Activated naive CD8-positive, alpha-beta T cell treated with anti-CD3 and anti-CD28 coated beads for 36 hours (primary cell): ENCODE results near the gene CDK19. TPM values are rescaled to one million over a fixed set of nuclear protein-coding genes. Genes with fewer than 3 reads are reported as not detected.
"Not testable (repeated sequence)": the region's sequence is repeated elsewhere in the genome, so short reads cannot be mapped to it uniquely, and the experiment has no call there.

Experiments
- DNase-seq: peaks from one replicate; pipeline ENCODE4 v3.0.0; 2021
- H3K27ac Mint-ChIP-seq: one replicate; pipeline ENCODE4 v1.8.0; 2022; ENCODE audit warnings: mild to moderate bottlenecking, moderate library complexity, mixed read lengths
- H3K27me3 Mint-ChIP-seq: one replicate; pipeline ENCODE4 v1.8.0; 2022; ENCODE audit warnings: mild to moderate bottlenecking, mixed read lengths
- H3K36me3 Mint-ChIP-seq: one replicate; pipeline ENCODE4 v1.8.0; 2021; ENCODE audit warnings: mild to moderate bottlenecking, mixed read lengths
- H3K4me1 Mint-ChIP-seq: one replicate; pipeline ENCODE4 v1.8.0; 2021; ENCODE audit warnings: mixed read lengths
- H3K4me3 Mint-ChIP-seq: one replicate; pipeline ENCODE4 v1.8.0; 2022; ENCODE audit warnings: mild to moderate bottlenecking, moderate library complexity, mixed read lengths
- H3K9me3 Mint-ChIP-seq: one replicate; pipeline ENCODE4 v1.8.0; 2022; ENCODE audit warnings: mixed read lengths
- total RNA-seq, 2 experiments: library from RNA; stranded (reverse); gene quantifications; one replicate each; pipeline ENCODE4 v1.2.3, GENCODE V29; 2021

Gene CDK19
- total RNA-seq, 2 experiments from 2014 or later = 8.8 to 9.2 TPM

DNA sequence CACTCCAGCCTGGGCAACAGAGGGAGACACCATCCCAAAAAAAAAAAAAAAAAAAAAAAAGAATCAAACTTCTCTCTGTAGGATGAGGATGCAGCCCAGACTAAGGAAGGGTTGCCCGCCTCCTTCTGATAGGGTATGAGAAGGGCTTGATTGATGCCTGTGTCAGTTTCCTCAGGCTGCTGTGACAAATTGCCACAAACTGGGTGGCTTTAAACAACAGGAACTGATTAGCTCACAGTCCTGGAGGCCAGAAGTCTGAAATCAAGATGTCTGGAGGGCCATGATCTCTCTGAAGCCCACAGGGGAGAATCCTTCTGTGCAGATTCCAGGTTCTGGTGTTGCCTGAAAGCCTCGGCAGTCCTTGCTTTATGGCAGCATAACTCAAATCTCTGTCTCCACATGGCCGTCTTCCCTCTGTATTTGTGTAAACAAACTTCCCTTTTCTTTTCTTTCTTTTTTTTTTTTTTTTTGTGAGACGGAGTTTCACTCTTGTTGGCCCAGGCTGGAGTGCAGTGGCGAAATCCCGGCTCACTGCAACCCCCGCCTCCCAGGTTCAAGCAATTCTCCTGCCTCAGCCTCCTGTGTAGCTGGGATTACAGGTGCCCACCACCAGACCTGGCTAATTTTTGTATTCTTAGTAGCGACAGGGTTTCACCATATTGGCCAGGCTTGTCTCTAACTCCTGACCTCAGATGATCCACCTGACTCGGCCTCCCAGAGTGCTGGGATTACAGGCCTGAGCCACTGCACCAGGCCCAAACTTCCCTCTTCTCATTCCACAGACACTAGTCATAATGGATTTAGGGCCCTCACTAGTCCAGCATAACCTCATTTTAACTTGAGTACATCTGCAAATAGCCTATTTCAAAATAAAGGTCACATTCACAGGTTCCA is 11.2 kb upstream of the CDK19 start:
- DNase-seq = no peak
- no peak overlapping the region for H3K27ac Mint-ChIP-seq
- H3K27me3 Mint-ChIP-seq = peaks cover 4% of the 10 kb centered on the region
- H3K9me3 Mint-ChIP-seq = no peaks in the 10 kb centered on the region
- no peaks in the 10 kb centered on the region for H3K36me3 Mint-ChIP-seq
- peaks cover 6% of the 10 kb centered on the region for H3K4me1 Mint-ChIP-seq
- no peak overlapping the region for H3K4me3 Mint-ChIP-seq

DNA sequence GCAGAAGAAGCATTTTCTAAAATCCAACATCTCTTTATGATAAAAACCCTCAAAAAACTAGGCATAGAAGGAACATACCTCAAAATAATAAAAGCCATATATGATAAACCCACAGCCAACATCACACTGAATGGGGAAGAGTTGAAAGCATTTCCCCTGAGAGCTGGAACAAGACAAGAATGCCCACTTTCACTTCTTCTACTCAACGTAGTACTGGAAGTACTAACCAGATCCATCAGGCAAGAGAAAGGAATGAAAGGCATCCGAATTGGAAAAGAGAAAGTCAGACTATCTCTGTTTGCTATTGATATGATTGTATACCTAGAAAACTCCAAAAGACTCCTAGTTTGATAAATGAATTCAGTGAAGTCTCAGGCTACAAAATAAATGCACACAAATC is 7.9 kb upstream of the CDK19 start:
- DNase-seq = no peak
- H3K9me3 Mint-ChIP-seq = no peaks in the 10 kb centered on the region
- peaks cover 4% of the 10 kb centered on the region for H3K27me3 Mint-ChIP-seq
- H3K4me3 Mint-ChIP-seq = no peak overlapping the region
- no peaks in the 10 kb centered on the region for H3K36me3 Mint-ChIP-seq
- H3K27ac Mint-ChIP-seq = no peak overlapping the region
- peaks cover 12% of the 10 kb centered on the region for H3K4me1 Mint-ChIP-seq

DNA sequence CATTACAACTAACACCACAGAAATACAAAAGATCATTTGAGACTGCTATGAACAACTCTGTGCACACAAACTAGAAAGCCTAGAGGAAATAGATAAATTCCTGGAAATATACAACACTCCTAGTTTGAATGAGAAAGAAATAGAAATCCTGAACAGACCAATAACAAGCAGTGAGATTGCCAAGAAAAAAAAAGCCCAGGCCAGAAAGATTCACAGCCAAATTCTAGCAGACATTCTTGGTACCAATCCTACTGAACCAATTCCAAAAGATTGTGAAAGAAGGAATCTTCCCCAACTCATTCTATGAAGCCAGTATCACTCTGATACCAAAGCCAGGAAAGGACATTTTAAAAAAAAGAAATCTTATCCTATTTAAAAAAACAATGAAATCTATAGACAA is 7.0 kb upstream of the CDK19 start:
- DNase-seq = no peak
- peaks cover 12% of the 10 kb centered on the region for H3K4me1 Mint-ChIP-seq
- no peak overlapping the region for H3K27ac Mint-ChIP-seq
- H3K9me3 Mint-ChIP-seq = no peaks in the 10 kb centered on the region
- no peaks in the 10 kb centered on the region for H3K36me3 Mint-ChIP-seq
- H3K4me3 Mint-ChIP-seq = no peak overlapping the region
- H3K27me3 Mint-ChIP-seq = peaks cover 4% of the 10 kb centered on the region

DNA sequence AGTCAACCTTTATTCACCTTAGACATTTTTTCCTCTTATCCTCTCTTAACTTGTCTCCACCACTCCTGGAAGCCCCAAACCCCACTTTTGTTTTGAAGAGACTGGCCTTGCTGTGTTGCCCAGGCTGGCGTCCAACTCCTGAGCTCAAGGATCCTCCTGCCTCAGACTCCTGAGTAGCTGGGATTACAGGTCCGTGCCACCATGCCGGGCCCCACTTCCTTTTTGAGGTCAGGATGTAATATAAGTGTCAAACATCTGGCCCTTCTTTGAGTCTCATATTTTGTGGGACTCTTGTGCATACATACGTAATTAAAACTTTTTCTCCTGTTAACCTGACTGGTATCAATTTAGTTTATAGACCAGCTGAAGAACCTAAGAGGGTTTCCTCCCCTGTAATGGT is 1.4 kb upstream of the CDK19 start:
- DNase-seq = no peak
- peaks cover 7% of the 10 kb centered on the region for H3K27me3 Mint-ChIP-seq
- H3K9me3 Mint-ChIP-seq = no peaks in the 10 kb centered on the region
- H3K36me3 Mint-ChIP-seq = no peaks in the 10 kb centered on the region
- H3K27ac Mint-ChIP-seq = peak overlapping the region; percentile 98
- peaks cover 25% of the 10 kb centered on the region for H3K4me1 Mint-ChIP-seq
- peak overlapping the region; percentile 95 for H3K4me3 Mint-ChIP-seq

DNA sequence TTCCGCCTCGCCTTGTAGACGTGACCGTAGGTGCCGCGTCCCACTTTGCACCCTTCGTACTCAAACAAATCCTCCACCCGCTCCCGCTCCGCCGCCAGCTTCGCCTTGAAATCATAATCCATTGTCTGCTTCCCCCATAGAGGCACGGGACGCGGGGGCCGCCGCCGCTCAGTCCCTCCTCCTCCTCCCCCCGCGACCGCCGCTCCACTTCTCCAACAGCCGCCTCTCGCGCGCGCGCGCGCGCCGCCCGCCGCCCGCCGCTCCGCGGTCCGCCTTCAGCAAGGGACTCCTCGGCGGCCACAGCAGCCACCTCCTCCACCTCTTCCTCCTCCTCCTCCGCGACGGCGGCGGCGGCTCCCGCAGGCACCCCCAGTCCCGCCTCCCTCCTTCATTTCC is 256 bp downstream of the CDK19 start:
- Mint-ChIP-seq H3K4me3 (peak overlapping the region; percentile 95), H3K27me3 (peaks cover 7% of the 10 kb centered on the region), H3K36me3 (peaks cover 1% of the 10 kb centered on the region), H3K4me1 (peaks cover 20% of the 10 kb centered on the region), H3K9me3 (peaks cover 2% of the 10 kb centered on the region), H3K27ac (peak overlapping the region; percentile 98)
- no peak for DNase-seq

DNA sequence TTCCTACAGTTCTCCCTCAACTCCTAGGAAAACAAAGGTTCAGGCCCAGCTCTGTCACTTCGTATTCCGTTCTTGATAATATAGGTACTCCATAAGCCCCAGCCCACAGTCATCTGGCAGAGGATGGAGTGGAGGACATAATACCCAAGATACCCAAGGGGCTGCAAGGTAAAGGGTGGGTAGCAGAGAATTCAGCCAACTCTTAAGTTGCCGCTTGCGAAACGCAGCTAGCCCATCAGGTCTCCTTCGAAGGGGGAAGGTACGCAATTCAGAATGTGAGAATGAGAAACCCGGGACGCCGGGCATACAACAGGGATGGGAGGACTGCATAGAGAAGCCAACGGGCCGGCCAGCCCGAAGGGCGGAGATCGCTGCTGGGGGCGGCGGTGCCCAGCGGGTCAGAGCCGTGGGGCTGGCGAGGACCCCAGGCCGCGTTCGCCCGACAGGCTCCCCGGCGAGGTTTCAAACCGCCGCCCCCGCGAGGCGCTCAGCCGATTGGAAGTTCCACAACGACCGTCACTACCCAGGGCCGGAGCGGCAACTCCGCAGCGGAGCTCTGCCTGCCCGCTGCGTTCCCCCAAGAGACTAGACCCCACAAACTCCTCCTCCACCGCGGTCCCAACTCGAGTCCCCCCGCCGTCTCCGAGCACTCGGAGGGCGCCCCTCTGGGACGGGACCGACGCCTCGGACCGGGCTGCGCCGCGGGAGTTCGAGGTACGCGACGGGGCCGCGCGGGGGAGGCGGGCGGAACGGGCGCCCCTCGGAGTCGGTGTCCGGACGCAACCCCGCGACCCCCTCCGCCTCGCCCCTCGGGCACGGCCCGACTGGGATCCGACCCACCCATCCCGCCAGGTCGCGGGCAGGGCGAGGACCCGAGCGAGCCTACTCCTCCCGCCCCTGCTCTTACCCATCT is 911 bp downstream of the CDK19 start:
- DNase-seq = peak; percentile 77
- H3K27me3 Mint-ChIP-seq = peaks cover 7% of the 10 kb centered on the region
- peaks cover 1% of the 10 kb centered on the region for H3K36me3 Mint-ChIP-seq
- H3K4me1 Mint-ChIP-seq = peaks cover 19% of the 10 kb centered on the region
- H3K9me3 Mint-ChIP-seq = peaks cover 5% of the 10 kb centered on the region
- H3K4me3 Mint-ChIP-seq = peak overlapping the region; percentile 95
- H3K27ac Mint-ChIP-seq = peak overlapping the region; percentile 98

DNA sequence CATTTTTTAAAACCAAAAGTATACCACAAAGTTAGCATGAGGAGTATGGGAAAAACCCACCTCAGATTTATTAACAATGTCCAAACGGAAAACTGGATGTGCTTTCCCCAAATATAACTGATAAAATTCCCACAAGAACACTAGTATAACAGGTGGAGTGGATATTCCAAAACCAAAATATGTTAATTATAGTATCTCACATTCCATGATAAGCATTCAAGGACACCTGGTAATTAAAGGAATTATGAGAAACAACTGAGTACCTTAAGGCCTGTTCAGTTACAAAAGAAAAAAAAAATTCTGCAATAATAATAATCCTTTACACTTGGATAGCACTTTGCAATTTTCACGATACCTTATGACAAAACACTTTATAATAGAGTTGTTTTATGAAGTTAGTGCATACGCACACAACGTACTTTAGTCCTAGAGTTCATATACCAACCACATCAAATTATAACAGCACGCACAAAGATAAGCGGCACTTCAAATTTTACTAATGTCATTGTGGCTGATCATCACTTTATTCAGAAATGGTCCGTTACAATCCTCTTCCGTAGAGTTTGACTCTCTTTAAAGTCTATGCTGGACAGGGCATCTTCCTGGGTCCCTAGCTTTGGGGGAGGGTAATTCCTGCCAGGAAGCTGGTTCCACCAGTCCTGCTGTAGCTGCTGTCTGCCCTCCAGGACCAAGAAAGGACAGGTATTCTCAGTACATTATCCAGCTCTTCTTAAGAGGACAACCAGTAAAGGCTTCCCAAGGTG is 1.7 kb downstream of the CDK19 start:
- Mint-ChIP-seq H3K4me1 (peaks cover 19% of the 10 kb centered on the region), H3K9me3 (peaks cover 5% of the 10 kb centered on the region), H3K4me3 (peak overlapping the region; percentile 95), H3K27ac (no peak overlapping the region), H3K36me3 (peaks cover 1% of the 10 kb centered on the region), H3K27me3 (peaks cover 7% of the 10 kb centered on the region)
- DNase-seq = no peak

DNA sequence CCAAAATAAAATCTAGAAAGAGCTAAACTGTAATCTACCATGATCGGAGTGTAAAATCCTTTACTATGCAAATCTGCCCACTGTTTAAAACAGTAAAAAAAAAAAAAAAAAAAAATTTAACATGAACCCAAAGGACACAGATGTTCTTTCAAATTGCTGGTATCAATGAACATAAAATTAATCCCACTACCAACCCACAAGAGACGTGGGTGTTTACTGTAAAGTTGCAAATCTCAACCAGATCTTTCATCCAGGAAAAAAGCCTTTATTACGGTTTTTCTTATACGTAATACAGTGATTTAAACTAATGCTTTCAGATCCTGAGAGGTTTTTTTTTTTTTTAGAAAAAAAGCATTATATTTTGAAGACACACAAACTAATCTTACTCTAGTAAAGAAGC is 2.5 kb downstream of the CDK19 start:
- no peak for DNase-seq
- H3K4me3 Mint-ChIP-seq = no peak overlapping the region
- H3K36me3 Mint-ChIP-seq = peaks cover 1% of the 10 kb centered on the region
- H3K27ac Mint-ChIP-seq = no peak overlapping the region
- peaks cover 19% of the 10 kb centered on the region for H3K4me1 Mint-ChIP-seq
- H3K9me3 Mint-ChIP-seq = peaks cover 5% of the 10 kb centered on the region
- H3K27me3 Mint-ChIP-seq = peaks cover 7% of the 10 kb centered on the region

DNA sequence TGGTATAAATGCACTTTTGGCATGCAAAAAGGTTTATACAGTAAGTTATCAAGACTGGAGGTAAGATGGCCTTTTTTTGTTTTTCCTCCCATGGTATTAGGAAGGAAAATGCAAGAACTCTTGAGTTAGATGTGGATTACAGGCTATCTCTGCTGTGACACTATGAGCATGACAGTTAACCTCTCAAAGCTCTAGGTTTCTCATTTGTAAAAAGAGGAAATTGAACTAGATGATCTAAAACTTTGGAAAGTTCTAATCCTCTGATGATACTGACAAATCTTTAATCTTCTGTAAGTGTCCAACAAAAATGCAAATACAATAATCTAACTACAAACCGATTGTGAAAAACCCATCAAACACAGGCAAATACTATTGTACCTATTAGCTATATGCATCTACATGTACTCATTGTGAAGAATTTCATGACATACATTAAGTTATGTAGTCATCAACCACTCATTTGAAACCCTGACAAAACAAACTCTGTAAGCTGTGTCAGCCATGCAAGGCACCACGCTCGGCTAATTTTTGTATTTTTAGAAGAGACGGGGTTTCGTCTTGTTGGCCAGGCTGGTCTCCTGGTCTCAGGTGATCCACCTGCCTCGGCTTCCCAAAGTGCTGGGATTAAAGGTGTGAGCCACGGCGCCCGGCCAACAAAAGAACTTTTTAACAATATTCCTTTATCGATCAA is 4.2 kb downstream of the CDK19 start:
- Mint-ChIP-seq H3K36me3 (peaks cover 1% of the 10 kb centered on the region), H3K27me3 (peaks cover 7% of the 10 kb centered on the region), H3K4me1 (peaks cover 7% of the 10 kb centered on the region), H3K27ac (no peak overlapping the region), H3K4me3 (no peak overlapping the region), H3K9me3 (peaks cover 5% of the 10 kb centered on the region)
- DNase-seq = no peak

DNA sequence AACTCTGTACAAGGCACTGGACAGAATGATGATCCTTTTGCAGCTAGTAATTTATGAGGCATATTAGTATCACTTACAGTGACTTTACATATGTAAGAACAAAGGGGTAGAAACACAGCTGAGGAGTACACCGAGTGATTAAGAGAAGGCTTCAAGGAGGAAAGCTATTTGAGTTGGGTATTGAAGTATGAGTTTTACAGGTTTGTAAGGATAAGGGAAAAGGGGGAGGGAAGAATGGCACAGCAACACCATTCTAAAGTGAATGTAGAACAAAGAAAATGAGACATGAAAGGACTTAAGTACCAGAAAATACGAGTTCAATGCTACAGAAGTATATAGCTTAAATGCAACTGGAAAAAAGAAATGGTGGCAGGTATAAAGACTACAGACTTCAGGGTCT is 5.5 kb downstream of the CDK19 start:
- Mint-ChIP-seq H3K4me1 (peaks cover 11% of the 10 kb centered on the region), H3K27ac (no peak overlapping the region), H3K4me3 (no peak overlapping the region), H3K36me3 (peaks cover 1% of the 10 kb centered on the region), H3K27me3 (peaks cover under 1% of the 10 kb centered on the region), H3K9me3 (peaks cover 5% of the 10 kb centered on the region)
- no peak for DNase-seq

DNA sequence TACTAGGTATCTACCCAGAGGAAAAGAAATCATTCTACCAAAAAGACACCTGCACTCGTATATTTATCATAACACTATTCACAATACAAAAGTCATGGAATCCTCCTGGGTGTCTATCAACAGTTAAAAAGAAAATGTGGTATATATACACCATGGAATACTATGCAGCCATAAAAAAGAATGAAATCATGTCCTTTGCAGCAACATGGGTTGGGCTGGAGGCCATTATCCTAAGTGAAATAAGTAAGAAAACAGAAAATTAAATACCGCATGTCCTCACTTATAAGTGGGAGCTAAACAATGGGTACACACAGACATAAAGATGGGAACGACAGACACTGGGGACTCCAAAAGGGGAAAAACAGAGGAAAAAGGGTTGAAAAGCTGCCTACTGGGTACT is 13.1 kb downstream of the CDK19 start:
- not testable (repeated sequence) for H3K4me3 Mint-ChIP-seq, H3K27me3 Mint-ChIP-seq, DNase-seq, H3K27ac Mint-ChIP-seq, H3K4me1 Mint-ChIP-seq
- Mint-ChIP-seq H3K9me3 (peaks cover 16% of the 10 kb centered on the region), H3K36me3 (peaks cover 11% of the 10 kb centered on the region)

DNA sequence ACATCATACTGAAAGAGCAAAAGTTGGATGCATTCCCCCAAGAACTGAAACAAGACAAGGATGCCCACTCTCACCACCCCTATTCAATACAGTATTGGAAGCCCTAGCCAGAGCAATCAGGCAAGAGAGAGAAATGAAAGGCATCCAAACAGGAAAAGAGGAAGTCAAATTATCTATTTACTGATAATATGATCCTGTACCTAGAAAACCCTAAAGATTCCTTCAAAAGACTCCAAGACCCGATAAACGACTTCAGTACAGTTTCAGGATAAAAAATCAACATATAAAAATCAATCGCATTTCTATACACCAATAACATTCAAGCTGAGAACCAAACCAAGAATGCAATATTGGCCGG is 14.5 kb downstream of the CDK19 start:
- Mint-ChIP-seq H3K4me3 (no peak overlapping the region), H3K27me3 (no peaks in the 10 kb centered on the region)

DNA sequence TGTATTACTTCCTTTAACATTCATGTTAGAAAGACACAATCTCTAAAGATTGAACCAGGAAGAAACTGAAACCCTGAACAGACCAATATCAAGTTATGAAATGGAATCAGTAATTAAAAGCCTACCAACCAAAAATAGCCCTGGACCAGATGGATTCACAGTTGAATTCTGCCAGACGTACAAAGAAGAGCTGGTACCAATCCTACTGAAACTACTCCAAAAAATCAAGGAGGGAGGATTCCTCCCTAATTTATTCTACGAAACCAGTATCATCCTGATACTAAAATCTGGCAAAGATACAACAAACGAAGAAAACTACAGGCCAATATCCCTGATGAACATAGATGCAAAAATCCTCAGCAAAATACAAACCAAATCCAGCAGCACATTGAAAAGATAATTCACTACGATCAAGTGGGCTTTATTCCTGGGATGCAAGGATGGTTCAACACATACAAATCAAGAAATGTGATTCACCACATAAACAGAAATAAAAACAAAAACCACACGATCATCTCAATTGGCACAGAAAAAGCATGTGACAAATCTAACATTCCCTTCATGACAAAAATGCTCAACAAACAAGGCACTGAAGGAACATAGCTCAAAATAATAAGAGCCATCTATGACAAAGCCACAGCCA is 15.0 kb downstream of the CDK19 start:
- peaks cover 16% of the 10 kb centered on the region for H3K9me3 Mint-ChIP-seq
- no peak overlapping the region for H3K4me3 Mint-ChIP-seq
- no peak for DNase-seq
- H3K4me1 Mint-ChIP-seq = peaks cover 7% of the 10 kb centered on the region
- H3K27me3 Mint-ChIP-seq = no peaks in the 10 kb centered on the region
- H3K27ac Mint-ChIP-seq = no peak overlapping the region
- peaks cover 11% of the 10 kb centered on the region for H3K36me3 Mint-ChIP-seq

More for the DNA sequence above, 14.5 kb downstream of the CDK19 start:
- H3K9me3 Mint-ChIP-seq = peaks cover 16% of the 10 kb centered on the region
- peaks cover 11% of the 10 kb centered on the region for H3K36me3 Mint-ChIP-seq
- H3K4me1 Mint-ChIP-seq = peaks cover 7% of the 10 kb centered on the region
- no peak overlapping the region for H3K27ac Mint-ChIP-seq
- DNase-seq = no peak

DNA sequence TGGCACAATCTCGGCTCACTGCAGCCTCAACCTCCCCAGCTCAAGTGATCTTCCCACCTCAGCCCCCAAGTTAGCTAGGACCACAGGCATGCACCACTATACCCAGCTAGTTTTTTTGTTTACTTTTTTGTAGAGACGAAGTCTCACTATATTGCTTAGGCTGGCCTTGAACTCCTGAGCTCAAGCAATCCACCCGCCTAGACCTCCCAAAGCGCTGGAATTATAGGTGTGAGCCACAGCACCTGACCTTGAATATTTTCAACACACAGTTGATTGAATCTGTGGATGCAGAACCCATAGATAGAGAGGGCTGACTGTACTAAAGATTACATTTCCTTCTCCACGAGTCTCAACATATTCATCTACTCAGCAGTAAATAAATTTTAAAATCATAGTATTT is 15.6 kb downstream of the CDK19 start:
- no peak for DNase-seq
- H3K4me1 Mint-ChIP-seq = peaks cover 6% of the 10 kb centered on the region
- no peak overlapping the region for H3K4me3 Mint-ChIP-seq
- no peak overlapping the region for H3K27ac Mint-ChIP-seq
- H3K9me3 Mint-ChIP-seq = peaks cover 16% of the 10 kb centered on the region
- peaks cover 11% of the 10 kb centered on the region for H3K36me3 Mint-ChIP-seq
- H3K27me3 Mint-ChIP-seq = no peaks in the 10 kb centered on the region
